Neuron (in vitro differentiated cells): ENCODE measurements around the gene CCDC107.

Experiments
- H2AFZ ChIP-seq: one replicate; pipeline ENCODE4 v1.6.1; 2013; ENCODE audit warnings: low read depth, mild to moderate bottlenecking, inconsistent platforms, low read length, moderate library complexity
- H3K27me3 ChIP-seq: one replicate; pipeline ENCODE4 v1.6.1; 2013; ENCODE audit warnings: low read length; ENCODE audit not compliant: insufficient read depth
- H3K36me3 ChIP-seq: one replicate; pipeline ENCODE4 v1.6.1; 2013; ENCODE audit warnings: low read length; ENCODE audit not compliant: insufficient read depth
- H3K4me1 ChIP-seq: one replicate; pipeline ENCODE4 v1.6.1; 2013; ENCODE audit warnings: low read length; ENCODE audit not compliant: insufficient read depth
- H3K4me3 ChIP-seq: 2 replicates; pipeline ENCODE4 v1.5.1; 2013; ENCODE audit warnings: mild to moderate bottlenecking, low read length, moderate library complexity
- H3K9me3 ChIP-seq: one replicate; pipeline ENCODE4 v1.6.1; 2013; ENCODE audit warnings: low read length

Gene CCDC107

GRCh38 chr9:35697486-35697885 lies 39.4 kb downstream of the CCDC107 start:
- Histone ChIP-seq H2AFZ (no peak overlapping the region), H3K4me1 (no peaks in the 10 kb centered on the region), H3K9me3 (no peaks in the 10 kb centered on the region), H3K27me3 (no peaks in the 10 kb centered on the region), H3K36me3 (peaks cover 60% of the 10 kb centered on the region), H3K4me3 (no peak overlapping the region)

DNA sequence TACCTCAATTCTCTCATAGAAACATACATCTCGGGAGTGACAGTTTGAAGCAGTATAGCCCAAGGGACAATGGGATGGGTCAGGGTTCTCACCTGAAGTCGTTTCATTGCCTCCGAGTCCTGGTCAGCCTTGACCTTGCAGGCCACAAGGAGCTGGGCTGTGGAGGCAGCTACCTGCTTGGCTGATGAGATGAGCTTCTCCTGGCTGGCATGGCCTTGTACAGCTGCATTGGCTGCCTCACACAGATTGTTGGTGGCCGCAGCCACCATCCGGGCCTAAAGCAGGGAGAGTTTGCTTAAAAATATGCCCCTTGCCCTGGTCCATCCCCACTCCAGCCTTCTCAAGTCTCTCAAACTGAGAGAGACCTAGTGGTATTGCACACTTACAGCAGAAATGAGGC lies 40.1 kb downstream of the CCDC107 start:
- Histone ChIP-seq H3K4me3 (no peak overlapping the region), H3K4me1 (no peaks in the 10 kb centered on the region), H2AFZ (no peak overlapping the region), H3K27me3 (no peaks in the 10 kb centered on the region), H3K36me3 (peaks cover 67% of the 10 kb centered on the region), H3K9me3 (no peaks in the 10 kb centered on the region)

DNA sequence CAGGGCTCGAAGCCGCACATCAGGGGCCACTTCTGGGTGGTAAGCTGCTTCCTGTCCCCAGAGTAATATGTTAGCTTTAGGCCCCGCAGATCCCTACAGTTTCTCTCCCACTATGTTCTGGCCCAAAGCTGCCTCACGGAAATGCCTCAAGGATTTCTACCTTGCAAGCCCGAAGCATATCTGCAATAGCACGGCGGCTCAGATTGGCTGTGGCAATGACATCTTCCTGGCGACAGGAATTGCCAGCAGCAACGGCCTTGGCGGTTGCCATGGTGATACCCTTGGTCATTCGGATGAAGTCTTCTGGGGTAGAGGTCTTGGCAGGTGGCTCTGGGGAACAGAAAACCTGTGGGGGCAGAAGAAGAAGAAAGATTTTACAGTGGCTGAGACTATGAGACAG lies 41.9 kb downstream of the CCDC107 start:
- Histone ChIP-seq H3K4me3 (no peak overlapping the region), H3K4me1 (no peaks in the 10 kb centered on the region), H3K27me3 (no peaks in the 10 kb centered on the region), H3K9me3 (no peaks in the 10 kb centered on the region), H2AFZ (no peak overlapping the region), H3K36me3 (peaks cover 85% of the 10 kb centered on the region)

DNA sequence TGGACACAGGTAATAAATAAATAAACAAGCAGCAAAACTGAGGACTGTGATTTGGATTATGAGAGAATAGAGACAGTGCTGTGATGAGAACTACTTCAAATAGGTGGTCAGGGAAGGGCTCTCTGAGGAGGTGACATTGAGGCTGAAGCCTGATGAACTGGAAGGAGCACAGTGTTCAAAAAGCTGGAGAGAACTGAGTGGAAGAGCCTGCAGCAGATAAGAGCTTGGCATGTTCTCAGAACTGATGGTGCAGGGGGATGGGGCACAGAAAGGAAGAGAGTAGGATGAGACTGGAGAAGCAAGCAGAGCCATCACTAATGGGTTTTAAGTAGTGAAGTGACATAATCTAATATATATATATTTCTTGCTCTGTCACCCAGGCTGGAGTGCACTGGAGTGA lies 42.9 kb downstream of the CCDC107 start:
- Histone ChIP-seq H3K4me1 (no peaks in the 10 kb centered on the region), H2AFZ (no peak overlapping the region), H3K9me3 (no peaks in the 10 kb centered on the region), H3K4me3 (no peak overlapping the region), H3K27me3 (no peaks in the 10 kb centered on the region), H3K36me3 (peaks cover 92% of the 10 kb centered on the region)

- no peak overlapping the region for H3K4me3 ChIP-seq
- peaks cover 97% of the 10 kb centered on the region for H3K36me3 ChIP-seq
- H2AFZ ChIP-seq, result no peak overlapping the region
- H3K9me3 ChIP-seq, result no peaks in the 10 kb centered on the region
- no peaks in the 10 kb centered on the region for H3K27me3 ChIP-seq
- H3K4me1 ChIP-seq, result no peaks in the 10 kb centered on the region
These were observed 44.6 kb downstream of the CCDC107 start for GRCh38 chr9:35702696-35703095.

DNA sequence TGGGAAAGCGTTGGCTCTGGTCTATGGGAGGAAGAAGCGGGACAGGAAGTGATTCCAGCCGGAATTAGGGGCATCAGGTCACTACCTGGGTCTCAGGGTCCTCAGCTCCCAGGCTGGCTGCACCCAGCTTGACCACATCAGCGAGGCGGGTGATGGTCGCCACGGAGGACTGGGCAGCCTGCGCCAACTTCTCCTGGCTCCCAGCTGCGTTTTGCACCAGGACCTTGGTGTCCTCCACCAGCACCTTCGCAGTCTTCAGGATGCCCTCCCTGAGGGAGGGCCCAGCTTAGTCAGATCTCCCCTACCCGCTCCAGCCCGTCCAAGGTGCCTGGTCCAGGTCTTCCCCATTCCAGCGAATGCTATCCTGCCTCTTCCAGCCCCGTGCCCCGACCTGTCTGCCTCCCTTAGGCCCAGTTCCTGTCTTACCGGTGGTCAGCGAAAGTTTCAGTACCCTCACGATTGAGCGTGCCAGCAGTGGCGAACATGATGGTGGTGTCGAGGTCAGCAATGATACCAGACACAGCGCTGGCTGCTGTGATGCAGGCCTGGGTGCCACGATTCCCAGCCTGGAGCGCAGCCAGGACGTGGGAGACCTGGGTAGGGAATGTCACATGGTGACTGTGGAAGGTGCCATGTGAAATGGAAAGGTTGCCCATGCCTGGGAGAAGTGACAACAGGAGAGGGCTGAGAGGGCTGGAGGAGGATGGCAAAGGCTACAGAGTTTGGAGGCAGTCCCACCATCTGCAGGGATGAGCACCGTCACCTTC lies 46.0 kb downstream of the CCDC107 start:
- no peak overlapping the region for H3K4me3 ChIP-seq
- H3K9me3 ChIP-seq, result no peaks in the 10 kb centered on the region
- H3K27me3 ChIP-seq, result no peaks in the 10 kb centered on the region
- H3K36me3 ChIP-seq, result peaks cover 96% of the 10 kb centered on the region
- no peak overlapping the region for H2AFZ ChIP-seq
- H3K4me1 ChIP-seq, result no peaks in the 10 kb centered on the region

DNA sequence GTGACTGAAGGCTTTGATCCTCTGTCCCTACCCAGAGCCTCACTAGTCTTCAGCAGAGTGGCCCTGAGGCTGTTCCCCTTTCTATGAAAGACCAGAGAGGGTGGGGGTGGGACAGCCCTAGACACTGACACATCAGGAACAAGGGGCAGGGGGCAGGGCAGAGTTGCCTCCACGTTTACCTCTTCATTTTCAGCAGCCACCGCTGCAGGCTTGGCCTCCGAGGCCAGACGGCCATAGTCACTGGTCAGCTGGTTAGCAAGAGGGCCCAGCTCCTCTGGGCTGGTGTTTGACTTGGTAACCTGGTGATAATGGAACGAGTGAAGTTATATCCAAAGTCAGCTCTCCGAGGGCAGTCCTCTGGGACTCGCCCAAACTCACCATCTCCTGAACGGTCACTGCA lies 47.3 kb downstream of the CCDC107 start:
- H3K36me3 ChIP-seq, result peaks cover 89% of the 10 kb centered on the region
- H3K4me3 ChIP-seq, result no peak overlapping the region
- no peaks in the 10 kb centered on the region for H3K4me1 ChIP-seq

DNA sequence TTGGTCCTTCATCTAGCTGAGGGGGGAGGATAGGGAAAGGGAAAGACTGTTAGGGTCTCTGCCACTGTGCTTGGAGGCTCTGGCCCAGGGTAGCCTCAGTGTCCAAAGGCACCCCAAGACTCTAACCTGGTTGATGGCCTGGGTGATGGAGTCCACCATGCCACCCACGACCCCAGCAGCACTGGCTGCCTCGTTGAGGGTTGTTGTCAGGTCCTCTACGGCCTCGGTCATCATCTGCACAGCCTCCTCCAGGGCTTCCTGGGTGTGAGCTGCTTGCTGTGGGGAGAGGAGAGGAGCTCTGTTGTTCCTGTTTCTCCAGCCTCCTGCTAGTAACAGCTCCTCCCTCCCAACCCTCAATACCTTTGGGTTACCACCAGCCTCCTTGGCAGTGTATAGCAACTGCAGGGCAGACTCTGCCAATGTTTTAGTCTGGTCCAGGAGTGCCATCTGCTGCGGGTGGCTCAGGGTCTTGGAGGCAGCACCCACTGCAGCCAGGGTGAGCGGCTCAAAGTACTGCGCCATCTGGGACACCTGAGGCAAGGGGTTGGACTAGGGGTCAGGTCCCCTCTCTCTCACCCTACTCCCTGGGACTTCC lies 47.8 kb downstream of the CCDC107 start:
- H3K9me3 ChIP-seq, result no peaks in the 10 kb centered on the region
- no peaks in the 10 kb centered on the region for H3K4me1 ChIP-seq
- H2AFZ ChIP-seq, result no peak overlapping the region
- peaks cover 89% of the 10 kb centered on the region for H3K36me3 ChIP-seq
- no peaks in the 10 kb centered on the region for H3K27me3 ChIP-seq
- no peak overlapping the region for H3K4me3 ChIP-seq

More for the DNA sequence above, 47.3 kb downstream of the CCDC107 start:
- Histone ChIP-seq H3K27me3 (no peaks in the 10 kb centered on the region), H2AFZ (no peak overlapping the region), H3K9me3 (no peaks in the 10 kb centered on the region)

GRCh38 chr9:35706951-35707350 lies 48.9 kb downstream of the CCDC107 start:
- Histone ChIP-seq H3K4me3 (no peak overlapping the region), H3K27me3 (no peaks in the 10 kb centered on the region), H3K4me1 (no peaks in the 10 kb centered on the region), H2AFZ (no peak overlapping the region), H3K9me3 (no peaks in the 10 kb centered on the region), H3K36me3 (peaks cover 90% of the 10 kb centered on the region)

DNA sequence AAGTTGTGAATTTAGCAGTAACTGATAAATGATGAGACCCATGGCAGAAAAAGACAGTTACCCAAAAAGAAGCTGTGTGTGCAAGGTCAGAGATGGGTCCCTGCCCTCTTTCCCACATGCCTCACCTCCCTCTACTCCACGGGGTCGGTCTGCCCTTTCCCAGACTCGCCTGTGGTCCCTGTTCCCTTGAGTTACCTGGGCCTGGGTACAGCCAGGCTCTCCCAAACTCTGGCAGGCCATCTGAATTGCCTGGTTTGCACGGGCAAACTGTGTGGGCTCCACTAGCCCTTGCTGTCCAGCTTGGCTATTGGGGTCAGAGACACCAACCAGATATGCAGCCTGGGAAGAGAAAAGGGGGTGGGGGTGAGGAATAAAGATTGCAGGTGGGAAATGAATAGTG lies 50.1 kb downstream of the CCDC107 start:
- no peaks in the 10 kb centered on the region for H3K4me1 ChIP-seq
- no peaks in the 10 kb centered on the region for H3K9me3 ChIP-seq
- H3K36me3 ChIP-seq, result peaks cover 90% of the 10 kb centered on the region
- no peaks in the 10 kb centered on the region for H3K27me3 ChIP-seq
- no peak overlapping the region for H3K4me3 ChIP-seq
- no peak overlapping the region for H2AFZ ChIP-seq

DNA sequence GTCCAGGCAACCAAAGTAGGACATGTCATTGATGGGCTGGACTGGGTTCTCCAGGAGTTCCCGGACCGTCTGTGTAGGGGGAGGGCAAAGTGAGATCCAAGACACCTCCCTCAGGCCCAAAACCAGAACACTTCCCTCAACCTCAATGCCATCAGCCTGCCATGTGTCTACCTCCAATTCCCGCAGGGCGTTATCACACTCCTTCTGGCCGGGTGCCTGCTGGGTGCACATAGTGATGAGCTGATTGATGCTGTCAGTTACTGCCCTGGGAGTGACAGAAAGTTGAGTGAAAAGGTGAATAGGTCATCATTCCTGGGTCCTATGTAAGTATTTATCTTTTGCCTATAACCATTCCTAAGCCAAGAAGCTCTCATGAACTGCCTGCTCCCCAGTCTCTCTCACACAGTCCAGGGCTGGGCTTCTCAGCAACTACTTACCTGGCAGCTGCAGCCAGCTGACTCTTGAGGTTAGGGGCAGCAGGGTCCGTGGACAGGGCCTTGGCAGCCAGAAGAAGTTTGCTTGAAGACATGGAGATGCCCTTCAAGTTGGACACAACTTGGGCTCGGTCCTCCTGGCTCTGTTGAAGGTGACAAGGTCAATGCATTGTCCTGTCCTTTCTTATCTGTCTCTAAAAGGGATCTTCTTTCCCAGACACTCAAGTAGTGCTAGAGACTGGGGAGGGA lies 52.9 kb downstream of the CCDC107 start:
- no peaks in the 10 kb centered on the region for H3K9me3 ChIP-seq
- peaks cover 84% of the 10 kb centered on the region for H3K36me3 ChIP-seq
- no peaks in the 10 kb centered on the region for H3K4me1 ChIP-seq

More for the DNA sequence above, 52.9 kb downstream of the CCDC107 start:
- Histone ChIP-seq H3K27me3 (no peaks in the 10 kb centered on the region), H2AFZ (no peak overlapping the region), H3K4me3 (no peak overlapping the region)
